ENCODE results near the gene MDK. TPM values are rescaled to one million over a fixed set of nuclear protein-coding genes. Genes with fewer than 3 reads are reported as not detected.

The MDK gene
- total and polyA plus RNA-seq, 2 experiments from 2014 or later, result 388 to 477 TPM

GRCh38 chr11:46420513-46420912, 39.0 kb downstream of the MDK start:
- Histone ChIP-seq H4K20me1 (replicated peaks; ENCODE audit: insufficient read depth) (no peaks in the 10 kb centered on the region), H3K79me2 (replicated peaks; ENCODE audit: insufficient read depth) (no peaks in the 10 kb centered on the region), H3F3A (replicated peaks; ENCODE audit: low read depth) (no peaks in the 10 kb centered on the region), H3K4me1 (ENCODE audit: insufficient read depth) (0 out of 2 replicates have a peak, but pooled peaks cover 4% of the 10 kb centered on the region), H3K9me2 (ENCODE audit: insufficient read depth) (no peaks in the 10 kb centered on the region), H3K4me3 (no peak overlapping the region), H3K27me3 (ENCODE audit: insufficient read depth) (no peaks in the 10 kb centered on the region), H3K36me3 (ENCODE audit: insufficient read depth) (peaks cover 3% of the 10 kb centered on the region; the same call in 1 of the 2 replicates), H3K4me2 (no peak overlapping the region), H3K27ac (ENCODE audit: low read depth) (no peak overlapping the region), H2AFZ (no peak overlapping the region)
- peaks cover 5% of the 10 kb centered on the region; the same call in 2 of the 3 replicates for H3K36me3 Mint-ChIP-seq (ENCODE audit: low read depth)
- peaks cover 1% of the 10 kb centered on the region for H3K27me3 Mint-ChIP-seq (ENCODE audit: insufficient read depth, low read depth, poor library complexity)
- no peak for DNase-seq (ENCODE audit: low spot score)
- TF ChIP-seq ETS1 (IDR thresholded peaks at IDR 0.05), result no peak
- TF ChIP-seq STAT1 (IDR thresholded peaks at IDR 0.05; ENCODE audit: unreplicated experiment), result no peak
- no peak for TF ChIP-seq EZH2 (IDR thresholded peaks at IDR 0.05; ENCODE audit: low read depth, unreplicated experiment)
- no peak for TF ChIP-seq ZNF331 (CRISPR knock-in tag; IDR thresholded peaks at IDR 0.05; ENCODE audit: low read depth)
- TF ChIP-seq JUNB (IDR thresholded peaks at IDR 0.05; ENCODE audit: unreplicated experiment), result no peak
- no peak for TF ChIP-seq ZNF114 (CRISPR knock-in tag; IDR thresholded peaks at IDR 0.05)
- TF ChIP-seq ZNF462 (CRISPR knock-in tag; IDR thresholded peaks at IDR 0.05), result no peak
- no peak for TF ChIP-seq CTCF (conservative IDR thresholded peaks at IDR 0.05; ENCODE audit: low read depth in 2 of 2)
- no peak for TF ChIP-seq REST (IDR thresholded peaks at IDR 0.05; ENCODE audit: unreplicated experiment)
- no peak for TF ChIP-seq NANOG (IDR thresholded peaks at IDR 0.05; ENCODE audit: borderline replicate concordance)
- TF ChIP-seq CREB1 (CRISPR knock-in tag; IDR thresholded peaks at IDR 0.05; ENCODE audit: low read depth), result no peak
- no peak for TF ChIP-seq EZH2phosphoT487 (IDR thresholded peaks at IDR 0.05; ENCODE audit: unreplicated experiment)
- no peak for ATAC-seq
- no peak overlapping the region; the same call in 2 of the 3 replicates for H3K4me3 Mint-ChIP-seq
- no peaks in the 10 kb centered on the region for H3K9me3 Mint-ChIP-seq
- peaks cover 13% of the 10 kb centered on the region; the same call in 2 of the 3 replicates for H3K4me1 Mint-ChIP-seq
- no peak overlapping the region for H3K27ac Mint-ChIP-seq

All from GM23338 (cell line).